HG03575 (cell line): ENCODE results near the gene PRRC1.

Experiments
- ATAC-seq: cut with Tn5 transposase; IDR thresholded peaks from one replicate; pipeline ENCODE4 v1.9.1; 2021; ENCODE audit not compliant: unreplicated experiment, insufficient number of reproducible peaks, low FRiP score; ENCODE audit errors: extremely low read depth

The PRRC1 gene

DNA sequence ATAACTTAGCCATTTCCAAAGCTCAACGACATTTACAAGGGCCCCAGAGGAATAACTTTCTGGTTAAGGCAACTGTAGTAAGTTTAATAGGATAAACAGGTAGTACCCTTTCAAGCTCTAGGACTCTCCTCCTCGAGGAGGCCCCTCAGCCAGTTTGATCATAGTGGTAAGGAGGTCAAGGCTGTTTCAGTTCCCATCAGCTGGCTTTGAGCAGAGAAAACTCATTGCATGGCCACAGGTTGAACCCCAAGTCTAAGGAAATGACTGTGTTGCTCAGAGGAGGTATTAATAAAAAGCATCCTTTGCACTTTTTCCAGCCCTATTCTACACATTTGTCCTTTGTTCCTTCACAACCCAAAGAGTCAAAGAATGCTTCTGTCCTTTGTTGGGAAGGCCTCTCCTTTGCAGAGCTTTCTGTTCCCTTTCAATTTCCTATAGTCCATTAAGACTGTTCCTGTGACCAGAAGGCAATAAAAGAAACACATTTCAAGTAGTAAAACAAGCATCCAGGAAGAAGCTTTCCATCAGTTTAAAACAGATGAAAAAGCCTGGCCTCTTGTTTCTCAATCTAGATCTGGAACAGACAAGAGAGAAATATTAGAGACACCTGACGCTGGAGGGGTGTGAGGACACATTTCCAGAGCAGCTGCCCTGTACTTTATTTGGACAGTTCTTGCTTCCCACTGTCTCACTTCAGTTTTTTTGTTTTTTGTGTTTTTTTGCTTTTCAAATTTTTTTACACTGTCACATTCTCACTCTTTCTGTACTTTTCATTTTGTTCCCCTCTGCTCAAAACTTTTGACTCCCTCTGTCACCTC, 54.1 kb downstream of the PRRC1 start:
- ATAC-seq, result peak; percentile 46

DNA sequence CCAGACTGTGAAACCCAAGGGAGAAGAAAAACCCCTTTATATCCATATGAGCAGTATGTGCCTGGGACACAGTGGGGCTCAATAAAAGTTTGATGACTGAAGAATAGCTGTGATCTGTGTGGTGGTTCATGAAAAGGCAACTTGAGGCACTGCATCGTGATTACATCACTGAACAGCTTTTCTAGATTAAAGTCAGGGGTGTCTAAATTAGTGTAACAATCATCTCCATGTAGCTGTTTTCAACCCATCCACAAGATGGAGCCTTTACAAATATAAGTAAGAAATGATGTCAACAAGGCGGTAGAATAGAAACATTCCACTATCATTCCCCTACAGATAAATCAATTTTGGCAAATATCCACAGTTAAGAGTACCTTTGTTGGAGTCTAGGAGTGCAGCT, 55.5 kb downstream of the PRRC1 start:
- ATAC-seq, result no peak

DNA sequence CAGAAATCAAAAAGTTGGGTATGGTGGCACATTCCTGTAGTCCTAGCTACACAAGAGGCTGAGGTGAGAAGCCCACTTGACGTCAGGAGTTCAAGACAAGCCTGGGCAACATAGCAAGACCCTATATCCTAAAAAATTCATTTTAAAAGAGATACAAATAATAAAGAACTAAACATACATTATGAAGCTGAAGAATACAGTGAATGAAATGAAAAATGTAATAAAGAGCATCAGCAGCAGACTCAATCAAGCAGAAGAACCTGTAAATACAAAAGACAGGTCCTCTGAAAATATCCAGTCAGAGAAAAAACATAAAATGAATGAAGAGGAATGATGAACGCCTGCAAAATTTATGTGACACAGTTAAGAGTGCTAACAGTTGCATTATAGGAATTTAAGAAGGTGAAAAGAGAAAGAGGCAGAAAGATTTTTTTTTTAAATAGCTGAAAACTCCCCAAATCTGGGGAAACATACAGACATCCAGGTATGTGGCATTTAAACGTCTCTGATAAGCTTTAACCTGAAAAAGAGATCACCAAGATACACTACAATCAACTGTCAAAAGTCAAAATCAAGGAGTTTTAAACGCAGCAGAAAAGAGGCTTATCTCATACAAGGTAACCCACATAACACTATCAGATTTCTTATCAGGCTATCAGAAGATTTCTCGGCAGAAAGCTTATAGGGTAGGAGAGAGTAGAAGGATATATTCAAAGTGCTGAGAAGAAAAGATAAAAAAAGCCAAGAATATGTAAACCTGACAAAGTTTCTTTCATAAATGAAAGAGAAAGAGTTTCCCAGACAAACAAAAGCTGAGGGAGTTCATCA, 57.6 kb downstream of the PRRC1 start:
- no peak for ATAC-seq

DNA sequence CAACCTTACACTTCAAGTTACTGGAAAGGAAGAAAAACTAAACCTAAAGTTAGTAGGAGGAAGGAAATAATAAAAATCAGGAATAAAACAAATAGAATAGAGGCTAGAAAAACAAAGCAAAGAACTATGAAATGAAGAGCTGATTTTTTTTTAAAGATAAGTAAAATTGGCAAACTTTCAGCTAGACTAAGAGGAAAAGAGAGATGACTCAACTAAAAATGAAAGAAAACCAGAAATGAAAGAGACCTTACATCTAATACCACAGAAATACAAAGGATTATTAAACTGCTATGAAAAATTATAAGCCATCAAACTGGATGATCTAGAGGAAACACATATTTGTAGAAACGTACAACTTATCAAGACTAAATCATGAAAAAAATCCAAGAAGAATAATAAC, 60.0 kb downstream of the PRRC1 start:
- ATAC-seq, result no peak

DNA sequence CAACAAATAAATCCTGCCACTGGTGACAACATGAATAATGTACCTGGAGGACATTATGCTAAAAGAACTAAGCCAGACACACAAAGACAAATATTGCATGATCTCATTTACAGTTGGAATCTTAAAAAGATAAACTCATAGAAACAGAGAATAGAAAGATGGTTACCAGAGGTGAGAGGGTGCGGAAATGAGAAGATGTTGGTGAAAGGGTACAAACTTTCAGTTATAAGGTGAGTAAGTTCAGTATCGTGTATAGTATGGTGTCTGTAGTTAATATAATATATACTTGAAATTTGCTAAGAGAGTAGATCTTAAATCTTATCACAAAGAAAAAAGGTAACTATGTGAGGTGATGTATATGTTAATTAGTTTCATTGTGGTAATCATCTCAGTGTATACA, 63.3 kb downstream of the PRRC1 start:
- ATAC-seq, result no peak

DNA sequence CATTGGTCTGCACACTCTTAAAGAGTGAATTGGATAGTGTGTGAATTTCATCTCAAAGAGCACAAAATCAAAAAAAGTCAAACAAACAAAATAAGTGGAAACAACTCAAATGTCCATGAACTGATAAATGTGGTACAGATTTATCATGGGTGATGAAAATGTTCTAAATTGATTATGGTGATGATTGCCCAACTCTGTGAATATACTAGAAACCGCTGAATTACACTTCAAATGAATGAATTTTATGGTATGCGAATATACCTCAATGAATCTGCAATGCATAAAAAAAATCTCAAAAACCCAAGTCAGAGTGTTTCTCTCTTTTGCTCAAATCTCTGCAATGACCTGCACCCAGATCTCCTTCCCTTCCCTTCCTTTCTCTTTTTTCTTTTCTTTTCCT, 64.0 kb downstream of the PRRC1 start:
- ATAC-seq, result no peak

DNA sequence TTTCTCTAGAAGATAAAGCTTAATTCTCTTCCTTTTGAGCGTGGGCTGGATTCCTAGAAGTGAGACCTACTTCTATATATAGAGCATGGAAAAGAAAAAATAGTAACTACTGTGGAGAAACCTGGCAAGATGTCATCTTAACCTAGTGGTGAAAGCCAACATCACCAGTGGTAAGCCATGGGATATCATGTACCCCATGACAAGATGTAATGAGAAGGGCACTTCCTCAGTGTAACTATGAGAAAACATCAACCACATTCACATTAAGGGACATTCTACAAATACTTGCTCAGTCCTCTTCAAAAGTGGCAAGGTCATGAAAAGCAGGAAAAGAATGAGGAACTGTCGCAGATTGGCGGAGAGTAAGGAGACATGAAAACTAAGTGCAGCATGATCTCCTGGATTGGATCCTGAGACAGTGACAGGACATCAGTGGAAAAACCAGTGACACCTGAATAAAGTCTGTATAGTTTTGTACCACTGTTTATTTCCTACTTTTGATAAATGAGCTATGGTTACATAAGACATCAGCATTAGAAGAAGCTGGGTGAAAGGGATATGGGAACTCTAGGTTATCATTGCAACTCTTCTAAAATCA, 65.4 kb downstream of the PRRC1 start:
- ATAC-seq, result no peak

DNA sequence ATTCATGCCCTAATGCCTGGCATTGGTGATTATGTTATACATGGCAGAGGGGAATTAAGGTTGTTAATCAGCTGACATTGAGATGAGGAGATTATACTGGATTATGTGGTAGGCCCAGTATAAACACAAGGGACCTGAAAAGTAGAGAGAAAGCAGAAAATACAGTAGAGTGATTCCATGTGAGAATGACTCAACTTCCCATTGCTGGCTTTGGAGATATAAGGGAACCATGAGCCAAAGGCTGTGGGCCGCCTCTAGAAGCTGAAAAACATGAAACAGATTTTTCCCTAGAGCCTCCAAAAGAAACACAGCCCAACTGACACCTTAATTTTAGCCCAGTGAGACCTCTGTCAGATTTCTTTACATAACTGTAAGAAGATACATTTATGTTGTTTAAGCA, 66.4 kb downstream of the PRRC1 start:
- no peak for ATAC-seq

DNA sequence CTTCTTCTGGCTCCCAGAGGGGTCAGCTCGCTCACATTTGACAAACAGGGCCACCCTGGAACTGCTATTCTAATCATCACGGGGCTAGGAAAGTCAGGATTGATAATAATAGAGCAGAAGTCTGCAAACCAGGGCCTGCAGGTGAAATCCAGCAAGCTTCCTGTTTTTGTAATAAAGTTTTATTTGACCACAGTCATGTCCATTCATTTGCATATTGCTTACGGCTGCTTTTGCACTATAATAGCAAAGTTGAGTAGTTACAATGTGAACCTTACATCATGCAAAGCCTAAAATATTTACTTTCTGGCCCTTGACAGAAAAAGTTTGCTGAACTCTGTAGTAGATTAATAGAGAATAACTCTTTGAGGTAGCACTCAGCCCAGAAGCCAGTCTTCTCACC, 68.2 kb downstream of the PRRC1 start:
- ATAC-seq, result no peak

DNA sequence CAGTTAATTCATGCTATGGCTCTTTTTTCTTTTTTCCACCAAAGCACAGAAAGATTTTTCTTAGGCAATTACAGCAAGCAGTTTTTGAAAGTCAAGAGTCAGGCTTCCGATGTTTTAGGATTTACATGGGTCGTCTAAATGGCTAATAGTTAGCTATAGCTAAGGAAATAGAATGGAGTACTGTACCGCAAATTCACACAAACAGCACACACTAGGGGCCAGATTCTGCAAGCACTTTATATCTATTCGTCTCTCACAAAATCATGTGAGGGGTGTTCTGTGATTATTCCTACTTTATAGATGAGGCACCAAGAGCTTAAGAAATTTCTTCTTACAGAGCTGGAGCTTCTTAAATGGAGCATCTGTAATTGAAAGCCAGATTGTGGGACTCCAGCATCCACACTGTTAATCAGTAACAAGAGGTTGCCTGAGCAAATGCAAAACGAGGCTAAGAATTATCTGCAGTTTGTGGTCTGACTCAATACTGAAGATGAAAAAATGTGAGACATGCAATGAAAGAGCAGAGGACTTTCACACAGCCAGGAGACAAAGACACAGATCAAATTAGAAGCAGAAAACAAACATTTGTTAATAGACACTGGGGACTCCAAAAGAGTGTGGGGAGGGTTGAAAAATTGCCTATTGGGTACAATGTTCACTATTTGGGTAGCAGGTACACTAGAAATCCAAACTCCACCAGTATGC, 68.8 kb downstream of the PRRC1 start:
- peak; percentile 72 for ATAC-seq

DNA sequence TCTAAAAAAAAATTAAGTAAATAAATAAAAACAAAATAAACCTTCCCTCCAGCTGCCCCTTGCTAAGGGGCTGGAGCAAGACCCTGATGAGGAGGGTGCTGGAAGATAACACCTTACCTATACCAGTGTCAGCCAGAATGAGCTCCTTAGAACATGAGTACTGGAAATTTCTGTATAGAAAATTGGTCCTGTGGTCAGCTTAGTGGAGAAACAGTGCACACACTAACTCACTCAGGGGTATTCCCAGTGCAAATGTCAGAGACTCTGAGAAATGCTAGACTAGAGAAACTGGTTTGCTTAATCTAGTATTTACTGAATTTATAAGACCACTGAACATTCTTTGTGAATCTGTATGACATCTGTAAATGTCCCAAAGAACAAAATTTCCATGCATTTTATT, 69.4 kb downstream of the PRRC1 start:
- peak; percentile 20 for ATAC-seq

DNA sequence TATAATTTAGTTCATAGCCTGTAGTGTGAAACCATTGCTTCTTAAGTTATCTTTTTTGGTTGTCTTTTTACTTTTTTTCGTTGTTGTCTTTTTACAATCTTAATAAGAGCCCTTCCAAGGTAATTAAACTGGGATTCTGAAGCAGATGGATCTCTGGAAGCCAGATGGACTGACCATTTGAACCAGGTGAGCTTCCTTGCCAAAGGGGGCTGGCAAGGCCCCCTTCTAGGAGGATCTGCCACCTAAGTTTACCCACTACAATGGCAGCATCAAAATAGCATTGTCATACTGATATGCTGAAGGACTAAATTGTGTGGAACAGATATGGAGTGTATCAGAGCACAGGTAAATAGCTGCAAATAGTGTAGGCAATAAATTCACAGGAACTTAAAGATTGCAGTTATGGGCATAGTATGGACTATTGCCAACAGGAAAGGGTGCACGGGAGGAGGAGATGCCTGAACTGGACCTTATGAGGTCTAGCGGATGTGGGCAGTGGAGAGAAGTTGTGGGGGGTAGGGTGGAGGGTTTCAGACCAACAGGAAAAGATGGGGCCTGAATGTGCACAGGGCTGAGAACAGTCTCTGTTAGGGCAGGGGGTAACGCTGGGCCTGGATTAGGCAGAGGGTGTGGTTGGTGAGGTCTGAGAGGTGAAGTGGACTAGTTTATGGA, 69.9 kb downstream of the PRRC1 start:
- ATAC-seq, result no peak

DNA sequence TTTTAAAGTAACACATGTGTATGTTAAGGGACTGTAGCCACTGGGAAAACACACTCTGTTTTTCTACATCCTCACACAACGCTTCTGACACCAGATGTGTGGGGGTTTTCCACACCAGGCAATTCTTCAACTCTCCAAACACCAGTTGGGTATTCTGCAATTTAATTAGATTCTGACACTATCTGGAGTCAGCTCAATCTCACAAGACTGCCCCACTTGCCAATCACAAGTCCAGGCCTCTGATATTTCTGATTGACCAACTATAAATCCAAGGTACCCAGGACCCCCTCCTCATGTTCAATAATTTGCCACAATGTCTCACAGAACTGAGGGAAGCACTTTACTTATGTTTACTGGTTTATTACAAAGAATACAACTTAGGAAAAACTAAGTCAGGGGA, 70.9 kb downstream of the PRRC1 start:
- ATAC-seq, result no peak

DNA sequence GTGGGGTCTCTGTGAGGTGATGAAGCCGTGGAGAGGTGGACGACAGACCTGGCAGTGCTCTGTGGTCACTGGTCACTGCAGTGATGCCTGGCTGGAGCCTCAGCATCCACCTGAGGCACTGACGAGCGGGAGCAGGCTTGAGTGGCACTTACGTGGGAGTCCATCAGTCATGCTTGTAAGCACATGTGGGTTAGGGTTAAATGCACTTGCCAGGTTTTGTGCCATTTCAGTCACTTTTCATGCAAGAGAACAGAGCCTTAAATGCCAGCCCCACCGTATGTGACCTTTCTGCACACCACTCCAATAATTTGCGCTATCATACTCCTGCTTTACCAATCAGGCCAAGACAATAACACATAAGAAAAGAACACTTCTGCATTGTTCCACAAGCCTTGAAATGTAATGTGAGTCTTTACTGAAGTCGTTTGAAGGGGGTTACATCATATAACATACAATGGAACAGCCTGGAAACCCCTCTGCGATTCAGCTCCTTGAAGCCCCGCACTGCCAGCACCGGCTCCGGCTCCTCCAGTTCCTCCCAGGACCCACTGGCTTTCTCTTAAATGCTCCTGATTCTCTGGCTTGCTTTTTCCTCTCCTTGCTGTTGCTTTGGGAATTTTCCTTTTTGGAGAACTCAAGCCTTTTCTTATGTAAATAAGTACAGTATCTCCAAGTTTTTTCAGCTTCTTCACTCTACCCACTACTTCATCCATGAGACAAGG, 72.0 kb downstream of the PRRC1 start:
- ATAC-seq, result no peak

DNA sequence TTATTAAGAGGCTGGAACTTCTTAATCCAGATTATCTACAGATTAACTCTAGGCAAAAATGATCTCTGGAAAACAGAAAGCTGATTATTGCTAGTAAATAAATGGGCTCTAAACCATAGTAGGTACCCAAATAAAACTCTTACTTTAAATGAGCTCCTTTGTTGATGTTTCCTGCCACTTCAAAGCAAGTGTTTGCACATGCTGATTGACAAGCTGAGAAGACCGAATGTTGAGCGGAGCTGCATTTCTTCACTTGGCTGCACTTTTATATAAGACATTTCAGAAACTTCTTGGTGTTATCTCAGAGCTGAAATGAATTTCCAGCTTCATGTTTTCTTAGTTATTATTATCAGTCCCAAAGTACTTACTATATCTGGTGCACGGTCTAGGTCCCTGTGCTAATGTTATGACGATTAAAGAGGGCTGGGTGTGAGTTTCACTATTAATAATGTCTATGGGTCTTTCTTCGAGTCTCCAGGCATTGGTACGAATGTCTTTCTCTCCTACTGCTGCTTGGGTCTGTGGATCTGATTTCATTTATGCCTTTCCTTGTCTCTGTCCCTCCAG, 72.8 kb downstream of the PRRC1 start:
- ATAC-seq, result no peak

DNA sequence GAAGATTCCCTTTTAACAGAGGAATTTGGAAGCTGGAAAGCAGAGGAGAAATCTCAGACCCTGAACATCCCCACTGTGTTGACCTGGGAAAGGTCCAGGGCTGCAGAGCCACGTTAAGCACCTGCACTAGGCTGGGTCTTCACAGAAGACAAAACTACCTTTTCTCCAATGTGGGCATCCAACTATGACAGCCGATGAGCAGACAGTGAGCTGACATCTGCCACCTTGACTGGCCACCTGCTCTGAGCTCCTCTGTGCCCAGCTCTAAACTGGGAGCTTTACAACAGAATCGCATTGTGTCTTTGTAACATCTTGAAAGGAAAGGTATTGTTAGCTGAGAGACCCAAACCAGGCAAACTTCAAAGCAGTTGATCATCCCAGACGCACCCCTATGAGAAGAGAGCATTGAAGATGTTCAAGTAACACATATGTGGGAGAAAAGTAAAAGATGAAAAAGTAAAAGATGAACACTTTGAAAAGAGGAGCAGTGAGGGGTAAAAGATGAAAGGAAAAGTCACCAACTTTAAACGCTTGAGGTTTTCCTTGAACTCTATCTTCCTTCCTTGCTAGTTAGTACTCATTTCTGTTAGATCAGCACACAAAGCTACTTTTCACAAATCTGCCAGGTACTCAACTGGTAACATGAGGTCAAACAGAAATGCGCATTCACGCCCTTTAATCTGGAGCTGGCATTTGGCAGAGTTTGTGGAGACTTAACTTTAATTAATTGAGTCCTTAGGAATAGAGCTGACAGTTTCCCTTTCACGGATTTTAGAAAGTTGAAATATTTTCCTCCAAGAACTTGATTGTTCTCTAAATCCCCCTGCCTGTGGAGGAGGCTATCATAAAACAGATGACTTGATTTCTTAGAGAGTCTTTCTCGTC, 78.3 kb downstream of the PRRC1 start:
- ATAC-seq, result no peak

DNA sequence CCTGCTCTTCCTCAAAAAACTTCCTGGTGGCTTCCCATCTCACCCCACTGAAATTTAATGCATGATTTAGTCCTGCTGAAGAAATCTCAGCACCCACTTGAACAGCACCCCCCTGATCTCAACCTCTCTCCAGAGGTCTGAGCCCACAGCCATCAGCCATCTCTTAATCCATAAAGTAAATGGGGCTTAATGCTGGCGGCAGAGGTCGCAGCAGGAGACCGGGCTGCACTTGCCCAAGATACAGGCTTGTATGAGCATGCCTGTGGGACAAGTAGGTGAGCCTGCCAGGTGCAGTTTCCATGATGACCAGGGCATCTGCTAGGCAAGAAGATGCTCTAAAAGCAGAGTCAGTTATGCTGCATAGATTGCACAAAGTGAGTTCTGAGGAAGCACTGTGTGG, 79.1 kb downstream of the PRRC1 start:
- no peak for ATAC-seq
